BE2C (cell line): Measurements from ENCODE around the gene CIB1. TPM values are rescaled to one million over a fixed set of nuclear protein-coding genes. Genes with fewer than 3 reads are reported as not detected.
"Not testable (repeated sequence)": the region's sequence is repeated elsewhere in the genome, so short reads cannot be mapped to it uniquely, and the experiment has no call there.

Source experiments
- DNase-seq: peaks from one replicate; pipeline ENCODE4 v3.0.0-alpha.2; 2020
- H3K27me3 ChIP-seq: fragments of 250-450 bp; sonication (Bioruptor Pico); 2 replicates; pipeline ENCODE4 v1.5.1; 2020; ENCODE audit warnings: mild to moderate bottlenecking
- H3K36me3 ChIP-seq: fragments of 250-450 bp; sonication (Bioruptor Pico); 2 replicates; pipeline ENCODE4 v1.5.1; 2020; ENCODE audit warnings: mild to moderate bottlenecking
- H3K4me1 ChIP-seq: fragments of 250-450 bp; sonication (Bioruptor Pico); 2 replicates; pipeline ENCODE4 v1.5.1; 2020
- H3K4me3 ChIP-seq: 2 replicates; pipeline ENCODE4 v1.5.1; 2011; ENCODE audit warnings: low read depth, low read length
- H3K9me3 ChIP-seq: fragments of 250-450 bp; sonication (Bioruptor Pico); 2 replicates; pipeline ENCODE4 v1.5.1; 2020
- polyA plus RNA-seq: library from polyadenylated mRNA; unstranded; fragments of >200 nt; gene quantifications from one replicate; pipeline ENCODE4 v1.2.1, GENCODE V29; 2012; ENCODE audit warnings: low read depth, missing spikeins; ENCODE audit not compliant: insufficient read length, insufficient read depth
- TF ChIP-seq, protein P1 (sequence below): IDR thresholded peaks from 2 replicates; pipeline ENCODE4 v1.5.1; 2012; ENCODE audit warnings: mild to moderate bottlenecking, low read depth, low read length

CIB1 gene
- 35.4 TPM for polyA plus RNA-seq

- H3K4me3 ChIP-seq, result peak within 1 kb of the TSS; percentile 87
- peaks cover 9% of the 10 kb centered on the region for H3K36me3 ChIP-seq
- TF ChIP-seq, protein P1, sequence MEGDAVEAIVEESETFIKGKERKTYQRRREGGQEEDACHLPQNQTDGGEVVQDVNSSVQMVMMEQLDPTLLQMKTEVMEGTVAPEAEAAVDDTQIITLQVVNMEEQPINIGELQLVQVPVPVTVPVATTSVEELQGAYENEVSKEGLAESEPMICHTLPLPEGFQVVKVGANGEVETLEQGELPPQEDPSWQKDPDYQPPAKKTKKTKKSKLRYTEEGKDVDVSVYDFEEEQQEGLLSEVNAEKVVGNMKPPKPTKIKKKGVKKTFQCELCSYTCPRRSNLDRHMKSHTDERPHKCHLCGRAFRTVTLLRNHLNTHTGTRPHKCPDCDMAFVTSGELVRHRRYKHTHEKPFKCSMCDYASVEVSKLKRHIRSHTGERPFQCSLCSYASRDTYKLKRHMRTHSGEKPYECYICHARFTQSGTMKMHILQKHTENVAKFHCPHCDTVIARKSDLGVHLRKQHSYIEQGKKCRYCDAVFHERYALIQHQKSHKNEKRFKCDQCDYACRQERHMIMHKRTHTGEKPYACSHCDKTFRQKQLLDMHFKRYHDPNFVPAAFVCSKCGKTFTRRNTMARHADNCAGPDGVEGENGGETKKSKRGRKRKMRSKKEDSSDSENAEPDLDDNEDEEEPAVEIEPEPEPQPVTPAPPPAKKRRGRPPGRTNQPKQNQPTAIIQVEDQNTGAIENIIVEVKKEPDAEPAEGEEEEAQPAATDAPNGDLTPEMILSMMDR, result no peak
- H3K27me3 ChIP-seq, result no peaks in the 10 kb centered on the region
- H3K9me3 ChIP-seq, result no peaks in the 10 kb centered on the region
- H3K4me1 ChIP-seq, result no peaks in the 10 kb centered on the region; the same call in 1 of the 2 replicates
- peak; percentile 98 for DNase-seq
These were observed at the start of gene CIB1 for GRCh38 chr15:90233387-90234095. Gene CIB1, minus strand, starts transcription at chr15:90233941. Its CDS starts 56 bp downstream, at chr15:90233885.

DNA sequence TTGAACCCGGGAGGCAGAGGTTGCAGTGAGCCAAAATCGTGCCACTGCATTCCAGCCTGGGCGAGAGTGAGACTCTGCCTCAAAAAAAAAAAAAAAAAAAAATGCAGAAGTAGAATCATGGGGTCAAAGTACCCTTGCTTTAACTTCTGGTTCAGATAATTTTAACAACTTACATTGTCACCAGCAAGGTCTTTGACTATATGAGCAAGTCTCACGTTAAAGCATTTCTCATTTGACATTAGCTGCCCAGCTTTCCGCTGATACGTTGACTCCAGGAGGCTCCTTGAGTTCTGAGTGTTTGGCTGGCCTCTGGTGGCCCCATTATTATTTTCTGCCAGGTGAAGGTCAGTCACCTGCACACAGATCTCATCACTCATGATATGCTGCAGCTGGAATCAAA is 47.9 kb upstream of the CIB1 start:
- not testable (repeated sequence) for H3K27me3 ChIP-seq, DNase-seq, H3K4me3 ChIP-seq, H3K4me1 ChIP-seq, H3K9me3 ChIP-seq, H3K36me3 ChIP-seq

GRCh38 chr15:90280743-90281142 is 47.0 kb upstream of the CIB1 start:
- not testable (repeated sequence) for H3K9me3 ChIP-seq

DNA sequence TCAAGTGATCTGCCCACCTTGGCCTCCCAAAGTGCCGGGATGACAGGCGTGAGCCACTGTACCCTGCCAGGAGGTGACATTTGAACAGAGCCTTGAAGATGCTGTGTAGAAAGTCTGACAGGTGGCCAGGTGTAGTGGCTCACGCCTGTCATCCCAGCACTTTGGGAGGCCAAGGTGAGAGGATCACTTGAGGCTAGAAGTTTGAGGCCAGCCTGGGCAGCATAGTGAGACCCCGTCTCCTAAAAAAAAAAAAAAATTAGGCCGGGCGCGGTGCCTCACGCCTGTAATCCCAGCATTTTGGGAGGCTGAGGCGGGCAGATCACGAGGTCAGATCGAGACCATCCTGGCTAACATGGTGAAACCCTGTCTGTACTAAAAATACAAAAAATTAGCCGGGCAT is 44.7 kb upstream of the CIB1 start:
- not testable (repeated sequence) for H3K4me1 ChIP-seq, H3K4me3 ChIP-seq, DNase-seq, H3K27me3 ChIP-seq, H3K9me3 ChIP-seq
- H3K36me3 ChIP-seq, result peaks cover 13% of the 10 kb centered on the region

More at GRCh38 chr15:90280743-90281142, 47.0 kb upstream of the CIB1 start:
- not testable (repeated sequence) for H3K4me1 ChIP-seq, H3K27me3 ChIP-seq, H3K4me3 ChIP-seq, H3K36me3 ChIP-seq, DNase-seq

DNA sequence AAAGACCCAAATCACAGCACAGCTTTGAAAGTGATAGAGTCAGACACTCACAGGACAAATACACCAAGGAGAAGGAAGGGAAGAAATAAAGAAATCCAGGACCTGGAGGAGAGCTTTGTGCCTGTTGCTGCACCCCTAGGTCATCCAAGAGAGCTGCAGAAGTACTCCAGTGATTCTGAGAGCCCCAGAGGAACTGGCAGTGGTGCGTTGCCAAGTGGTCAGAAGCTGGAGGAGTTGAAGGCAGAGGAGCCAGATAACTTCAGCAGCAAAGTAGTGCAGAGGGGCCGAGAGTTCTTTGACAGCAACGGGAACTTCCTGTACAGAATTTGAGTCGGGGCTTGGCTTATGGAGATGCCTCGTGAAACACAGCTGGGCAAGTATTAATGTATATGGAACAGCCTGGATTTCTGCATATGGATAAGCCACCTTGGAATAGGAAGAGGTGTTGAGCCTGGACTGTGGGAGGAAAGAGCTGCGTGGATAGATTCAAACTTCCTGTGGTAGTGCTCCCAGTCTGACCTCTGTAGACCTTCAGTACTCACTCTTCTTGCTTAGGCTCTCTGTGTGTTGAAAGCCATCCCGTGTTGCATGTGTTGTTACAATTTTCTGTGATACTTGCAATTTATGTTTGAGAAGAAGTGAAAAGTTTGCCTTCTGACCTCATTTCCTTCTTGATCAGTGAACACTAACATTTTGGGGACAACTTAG is 37.9 kb upstream of the CIB1 start:
- Histone ChIP-seq H3K36me3 (peaks cover 58% of the 10 kb centered on the region), H3K4me1 (no peaks in the 10 kb centered on the region), H3K4me3 (no peak overlapping the region), H3K9me3 (no peaks in the 10 kb centered on the region), H3K27me3 (no peaks in the 10 kb centered on the region)
- TF ChIP-seq, protein P1, result no peak
- no peak for DNase-seq

DNA sequence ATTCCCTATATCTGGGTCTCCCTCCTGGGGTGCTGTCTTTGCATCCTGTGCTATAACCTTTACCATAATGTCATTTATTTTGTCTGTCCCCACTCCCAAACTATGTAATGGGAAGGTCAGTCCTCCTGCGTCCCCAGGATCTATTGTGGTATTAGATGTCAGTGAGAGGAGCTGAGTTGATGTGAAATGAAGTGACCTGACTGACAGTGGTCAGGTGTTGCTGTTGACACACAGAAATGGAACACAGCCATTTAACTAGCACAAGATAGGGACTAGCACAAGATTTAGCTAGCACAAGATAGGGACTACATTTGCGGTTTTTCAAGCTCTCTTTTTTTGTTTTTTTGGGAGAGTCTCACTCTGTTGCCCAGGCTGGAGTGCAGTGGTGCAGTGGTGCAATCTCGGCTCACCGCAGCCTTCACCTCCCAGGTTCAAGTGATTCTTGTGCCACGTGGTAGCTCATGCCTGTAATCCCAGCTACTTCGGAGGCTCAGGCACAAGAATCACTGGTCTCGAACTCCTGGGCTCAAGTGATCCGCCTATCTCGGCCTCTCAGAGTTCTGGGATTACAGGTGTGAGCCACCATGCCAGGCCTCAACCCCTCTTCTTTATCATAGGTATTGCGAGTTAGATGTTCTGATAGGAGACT is 36.9 kb upstream of the CIB1 start:
- TF ChIP-seq, protein P1, result no peak

DNA sequence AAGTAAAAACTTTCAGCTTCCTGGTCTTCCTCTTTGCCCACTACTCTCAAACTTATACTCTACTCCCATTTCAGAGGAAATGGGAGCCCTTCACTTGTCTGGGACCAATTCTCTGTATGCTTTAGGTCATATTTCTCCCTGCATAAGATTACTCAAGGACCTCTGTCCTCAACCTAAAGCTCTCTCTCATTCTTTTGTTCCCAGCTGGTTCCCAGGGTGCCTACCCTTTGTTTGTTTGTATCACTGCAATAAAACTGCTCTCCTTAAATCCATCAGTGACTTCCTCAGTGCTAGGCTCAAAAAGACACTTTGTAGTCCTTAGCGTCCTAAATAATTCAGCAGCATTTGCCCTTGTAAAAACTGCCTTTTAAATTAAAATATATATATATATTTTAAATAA is 34.7 kb upstream of the CIB1 start:
- H3K36me3 ChIP-seq, result peaks cover 45% of the 10 kb centered on the region

More for the DNA sequence above, 36.9 kb upstream of the CIB1 start:
- no peaks in the 10 kb centered on the region for H3K27me3 ChIP-seq
- no peaks in the 10 kb centered on the region for H3K9me3 ChIP-seq
- no peaks in the 10 kb centered on the region for H3K4me1 ChIP-seq
- H3K4me3 ChIP-seq, result no peak overlapping the region
- no peak for DNase-seq
- H3K36me3 ChIP-seq, result peaks cover 58% of the 10 kb centered on the region

More for the DNA sequence above, 34.7 kb upstream of the CIB1 start:
- Histone ChIP-seq H3K9me3 (no peaks in the 10 kb centered on the region), H3K4me3 (no peak overlapping the region), H3K4me1 (no peaks in the 10 kb centered on the region; the same call in 1 of the 2 replicates), H3K27me3 (no peaks in the 10 kb centered on the region)
- no peak for DNase-seq
- TF ChIP-seq, protein P1, result no peak
